ENCODE results near the gene ZSCAN31. TPM values are rescaled to one million over a fixed set of nuclear protein-coding genes. Genes with fewer than 3 reads are reported as not detected.

ZSCAN31 gene
- total and polyA plus RNA-seq, 10 of the 15 experiments (the other 5 are each of a cell fraction or from before 2014, with no cell fraction given) = 1.6 to 5.2 (median 2.9) TPM

DNA sequence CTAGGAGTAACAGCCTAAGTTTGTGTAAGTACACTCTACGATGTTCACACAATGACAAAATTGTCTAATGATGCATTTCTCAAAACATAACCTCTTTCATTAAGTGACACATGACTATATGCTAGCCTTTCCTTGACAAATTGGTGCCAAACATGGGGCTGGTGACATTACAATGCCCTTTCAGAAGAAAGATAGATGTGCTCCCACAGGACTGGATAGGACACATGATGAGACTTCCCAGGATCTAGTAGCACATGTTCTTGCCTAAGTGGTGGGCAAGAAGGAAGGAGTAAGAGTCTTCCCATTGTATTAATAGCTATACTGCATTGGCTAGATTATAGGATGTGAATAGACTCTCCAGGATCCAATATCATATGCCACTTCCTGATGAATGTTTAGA, 35.3 kb upstream of the ZSCAN31 start:
- ChIA-PET RAD21 (ENCODE audit: unreplicated experiment) (interaction anchor here (1.2 to 2.7 kb wide), 2 partner anchors 10 to 11 kb away, joined by 6 to 16 read pairs; no protein-coding TSS in a partner anchor), SMC1A (ENCODE audit: uncharacterized antibody, unreplicated experiment) (interaction anchor here (1.1 to 3.4 kb wide), 4 partner anchors 13 to 143 kb away, joined by 3 to 35 read pairs (median 3); partner anchors contain the start of gene ZSCAN31), POLR2A (interaction anchor here (0.7 to 1.4 kb wide), 4 partner anchors 15 to 117 kb away, joined by 3 read pairs; no protein-coding TSS in a partner anchor), CTCF (interaction anchor here (0.9 to 3.3 kb wide), 3 partner anchors 12 to 23 kb away, joined by 3 to 27 read pairs (median 7); no protein-coding TSS in a partner anchor)
- H3K4me1 ChIP-seq (ENCODE audit: control insufficient read depth, insufficient read depth, low read length) = peaks cover 14% of the 10 kb centered on the region
- WGBS (ENCODE audit: insufficient coverage, insufficient replicate concordance, low lambda C conversion rate, missing lambda C conversion rate) = 96% methylated on average over 1 of the region's 1 CpG
- H3K4me3 ChIP-seq = no peak overlapping the region
- H3K9me3 ChIP-seq (replicated peaks; ENCODE audit: control insufficient read depth, insufficient read depth, low read length) = no peaks in the 10 kb centered on the region
- no peak for TF ChIP-seq BCL11A (IDR thresholded peaks at IDR 0.05; ENCODE audit: low read depth, low read length)
- no peak for TF ChIP-seq E2F8 (IDR thresholded peaks at IDR 0.05; ENCODE audit: low read depth, partially characterized antibody)
- no peak for TF ChIP-seq ETV6 (conservative IDR thresholded peaks at IDR 0.05 in 1 of 2, IDR thresholded peaks at IDR 0.05 in 1 of 2; ENCODE audit: borderline replicate concordance in 1 of 2, low read depth in 1 of 2)
- TF ChIP-seq NR2C1 (IDR thresholded peaks at IDR 0.05) = no peak
- TF ChIP-seq BACH1 (IDR thresholded peaks at IDR 0.05; ENCODE audit: borderline replicate concordance) = no peak
- H3K27me3 ChIP-seq (replicated peaks in 1 of 2; ENCODE audit: control insufficient read depth in 2 of 2, insufficient read depth in 2 of 2, low read length in 1 of 2) = no peaks in the 10 kb centered on the region
- intact Hi-C loops (cut with micrococcal nuclease; ENCODE audit: unreplicated experiment) = no loop called here
- no peak for ATAC-seq
- no peak overlapping the region for H3K4me2 ChIP-seq (ENCODE audit: control insufficient read depth, insufficient read depth)
- no peaks in the 10 kb centered on the region for H3K36me3 ChIP-seq (ENCODE audit: control insufficient read depth in 2 of 2, insufficient read depth in 2 of 2, low read length in 1 of 2)
- H4K20me1 ChIP-seq (ENCODE audit: control insufficient read depth, insufficient read depth) = no peaks in the 10 kb centered on the region
- no peak overlapping the region for H2AFZ ChIP-seq (ENCODE audit: control insufficient read depth, low read depth, low read length)
- no TSS peak for BruUV-seq (replicated peaks)
- in situ Hi-C loops (cut with MboI) = loop anchor here (25.0 kb wide), 1 partner anchor 1209 kb away; no protein-coding TSS in a partner anchor
- no peak overlapping the region for H3K9ac ChIP-seq (ENCODE audit: control insufficient read depth, insufficient read depth, low read length)
- DNase-seq (ENCODE audit: low read depth, low spot score) = no peak
- H3K79me2 ChIP-seq (ENCODE audit: control insufficient read depth, insufficient read depth, low read length) = no peaks in the 10 kb centered on the region
- no peak for FAIRE-seq
- H3K27ac ChIP-seq (ENCODE audit: control insufficient read depth, insufficient read depth) = no peak overlapping the region

All from GM12878 (cell line).